K562 (cell line): ENCODE results near the gene ANKS1B. TPM values are rescaled to one million over a fixed set of nuclear protein-coding genes. Genes with fewer than 3 reads are reported as not detected.

ENCODE experiments used
- ATAC-seq: fragments of 200-7000 bp; cut with Tn5 transposase; 3 replicates; pipeline ENCODE4 v1.9.1; 2020; ENCODE audit warnings: moderate library complexity
- BruUV-seq: library from RNA; stranded (reverse); fragments of 400-500 nt; replicated peaks from 2 replicates; lab custom pipeline; 2021; lab: Mats Ljungman, UMichigan
- CTCF ChIA-PET: fragments of 300-600 bp; formaldehyde crosslinking; extraction: SDS; loops from one replicate; lab custom pipeline; 2021; ENCODE audit warnings: low intra/inter-chr PET ratio; lab: Yijun Ruan, JAX
- POLR2A ChIA-PET: fragments of 300-600, 350-650 bp; sonication (Branson Sonifier 250); formaldehyde crosslinking; extraction: SDS; loops from one replicate; lab custom pipeline; 2021; ENCODE audit warnings: antibody characterized with exemption, inconsistent platforms; lab: Yijun Ruan, JAX
- DNase-seq, 4 experiments: peaks; one replicate each; pipeline versions ENCODE4 v3.0.0 to v3.0.0-alpha.2; 2011 to 2018; ENCODE audit warnings: low spot score in 3 of 4, mixed read lengths in 3 of 4; ENCODE audit errors: extremely low read depth in 1 of 4
- FAIRE-seq: peaks from 2 replicates; lab custom pipeline; 2011; peaks lifted over from hg19 to GRCh38; lab: Jason Lieb, UNC
- H2AFZ ChIP-seq: 2 replicates; pipeline ENCODE4 v1.6.0; 2011; ENCODE audit warnings: low read depth, low read length, control low read depth, inconsistent platforms
- H3K27ac ChIP-seq: fragments of 200-600 bp; 3 replicates; pipeline ENCODE4 v1.8.0; 2011; ENCODE audit warnings: low read depth, mild to moderate bottlenecking, control low read depth, inconsistent platforms, low read length, moderate library complexity, mixed read lengths; ENCODE audit errors: extremely low read depth
- H3K27me3 ChIP-seq, 2 experiments: fragments of 300-600 bp in 1 of 2; 2 replicates in 1 of 2; 3 replicates in 1 of 2; pipeline versions ENCODE4 v1.6.0 to v1.8.0; 2011; ENCODE audit warnings: inconsistent platforms in 2 of 2, low read length in 2 of 2, mild to moderate bottlenecking in 1 of 2, mixed read lengths in 1 of 2, moderate library complexity in 1 of 2; ENCODE audit not compliant: control insufficient read depth in 2 of 2, insufficient read depth in 2 of 2
- H3K36me3 ChIP-seq: fragments of 300-600 bp; 3 replicates; pipeline ENCODE4 v1.8.0; 2011; ENCODE audit warnings: mild to moderate bottlenecking, low read length, inconsistent platforms; ENCODE audit not compliant: control insufficient read depth, insufficient read depth
- H3K4me1 ChIP-seq, 2 experiments: fragments of 200-600 bp in 1 of 2; replicated peaks in 1 of 2; 2 replicates in 1 of 2; 3 replicates in 1 of 2; pipeline versions ENCODE4 v1.5.1 to v1.8.0; 2011; ENCODE audit warnings: inconsistent platforms in 2 of 2, low read length in 2 of 2, mild to moderate bottlenecking in 1 of 2, mixed read lengths in 1 of 2, moderate library complexity in 1 of 2; ENCODE audit not compliant: control insufficient read depth in 2 of 2, insufficient read depth in 2 of 2
- H3K4me2 ChIP-seq: 2 replicates; pipeline ENCODE4 v1.6.1; 2011; ENCODE audit warnings: low read length, control low read depth, inconsistent platforms, mixed read lengths; ENCODE audit not compliant: insufficient read depth
- H3K4me3 ChIP-seq: fragments of 200-600 bp; sonication (generic), shearing (Covaris generic); 2 replicates; pipeline ENCODE4 v1.5.1; 2016; ENCODE audit warnings: control low read depth, inconsistent platforms
- H3K79me2 ChIP-seq: fragments of 200-600 bp; 3 replicates; pipeline ENCODE4 v1.8.0; 2011; ENCODE audit warnings: low read length, inconsistent platforms; ENCODE audit not compliant: control insufficient read depth, insufficient read depth
- H3K9ac ChIP-seq, 2 experiments: 2 replicates each; pipeline versions ENCODE4 v1.6.0 to v1.6.1; 2011; ENCODE audit warnings: low read depth in 2 of 2, low read length in 2 of 2, control low read depth in 1 of 2, inconsistent platforms in 1 of 2, mild to moderate bottlenecking in 1 of 2, mixed read lengths in 1 of 2; ENCODE audit not compliant: insufficient read depth in 1 of 2
- H3K9me1 ChIP-seq: one replicate; pipeline ENCODE4 v1.6.0; 2011; ENCODE audit warnings: inconsistent platforms, mild to moderate bottlenecking, low read length, moderate library complexity; ENCODE audit not compliant: control insufficient read depth, insufficient read depth
- H3K9me3 ChIP-seq: replicated peaks from 2 replicates; pipeline ENCODE4 v1.5.1; 2011; ENCODE audit warnings: low read depth, low read length, inconsistent platforms; ENCODE audit not compliant: control insufficient read depth, insufficient read depth
- H4K20me1 ChIP-seq: replicated peaks from 2 replicates; pipeline ENCODE4 v1.6.1; 2011; ENCODE audit warnings: low read length, inconsistent platforms, mixed read lengths; ENCODE audit not compliant: control insufficient read depth, insufficient read depth
- CBX8 ChIP-seq: fragments of 200-600 bp; sonication (generic); IDR thresholded peaks from 2 replicates; pipeline ENCODE4 v1.6.1; 2012; ENCODE audit warnings: borderline replicate concordance, mixed run types, low read depth, mild to moderate bottlenecking, moderate library complexity, mixed read lengths, low read length, control low read depth, inconsistent platforms; ENCODE audit not compliant: poor library complexity, severe bottlenecking; ENCODE audit errors: extremely low read depth
- HINFP ChIP-seq: fragments of 450-650 bp; conservative IDR thresholded peaks from 2 replicates; pipeline ENCODE4 v1.6.1; 2016; ENCODE audit warnings: missing genetic modification characterization, low read depth, mild to moderate bottlenecking, control low read depth, missing compliant biosample characterization
- RBM15 ChIP-seq: fragments of 200-400 bp; formaldehyde crosslinking; IDR thresholded peaks from 2 replicates; pipeline ENCODE4 v1.6.1; 2018; ENCODE audit warnings: mild to moderate bottlenecking, low read length, moderate library complexity; ENCODE audit not compliant: insufficient read depth
- RFX5 ChIP-seq: IDR thresholded peaks from 2 replicates; pipeline ENCODE4 v1.6.1; 2011; ENCODE audit warnings: low read depth, mild to moderate bottlenecking, improper control_type of control experiment, low read length
- TEAD2 ChIP-seq: fragments of 450-650 bp; IDR thresholded peaks from 2 replicates; pipeline ENCODE4 v1.6.1; 2016; ENCODE audit warnings: missing genetic modification characterization, control low read depth, missing compliant biosample characterization
- ZNF174 ChIP-seq: fragments of 250-450 bp; sonication (Bioruptor Pico); IDR thresholded peaks from 2 replicates; pipeline ENCODE4 v1.4.0; 2020; ENCODE audit warnings: mild to moderate bottlenecking
- WGBS: fragments of 100-300 bp; shearing (Covaris generic); methylation state at CpG from one replicate; pipeline ENCODE4 v1.1.6; 2016; ENCODE audit warnings: low coverage, mixed read lengths; ENCODE audit not compliant: insufficient coverage; ENCODE audit errors: missing lambda C conversion rate; 5-methylcytosine and 5-hydroxymethylcytosine counted together
- in situ Hi-C: fragments of 300-500 bp; cut with MboI; formaldehyde crosslinking; loops from 4 replicates; pipeline ENCODE4 v1.15.0; 2018; ENCODE audit warnings: inconsistent platforms, mixed read lengths
- intact Hi-C: fragments of 100-400 bp; cut with micrococcal nuclease; formaldehyde crosslinking; loops from 2 replicates; pipeline ENCODE4 v1.14.2; 2022
- polyA plus RNA-seq, 8 experiments: library from polyadenylated mRNA; depleted of rRNA in 4 of 8; stranded (reverse) in 5 of 8; unstranded in 3 of 8; fragments of >200 nt; fragmentation: Nextera tagmentation in 2 of 8; fragmentation: Illumina TruSeq in 1 of 8; extraction: Ambion mirVana in 2 of 8; extraction: Trizol in 1 of 8; gene quantifications; 2 replicates each; pipeline versions ENCODE4 v1.2.1 to v1.2.3, GENCODE V29; 2011 to 2014; ENCODE audit warnings: inconsistent platforms in 1 of 8, missing spikeins in 1 of 8
- total RNA-seq, 7 experiments: library from RNA; depleted of rRNA in 6 of 7; stranded (reverse); fragments of >200 nt in 6 of 7; fragmentation: Illumina TruSeq in 2 of 7; extraction: Trizol in 2 of 7; gene quantifications; 2 replicates each; pipeline versions ENCODE4 v1.2.1 to v1.2.3, GENCODE V29; 2011 to 2021; ENCODE audit warnings: low replicate concordance in 1 of 7

Gene ANKS1B
- total and polyA plus RNA-seq, 9 of the 15 experiments (the other 6 are each of a cell fraction or from before 2014, with no cell fraction given) = 0.04 to 0.47 (median 0.28) TPM; not detected in 4

- H3K9me3 ChIP-seq = no peaks in the 10 kb centered on the region
- POLR2A ChIA-PET = no interaction called here
- no peak overlapping the region for H3K9ac ChIP-seq
- no peak overlapping the region for H3K27ac ChIP-seq
- FAIRE-seq (no peak), ATAC-seq (no peak), DNase-seq (no peak)
- no peak overlapping the region for H3K4me3 ChIP-seq
- peak overlapping the region; percentile 72 for H3K4me2 ChIP-seq
- TF ChIP-seq TEAD2 (tag) = no peak
- TF ChIP-seq CBX8 = peak; percentile 45
- no peak for TF ChIP-seq ZNF174
- no peak for TF ChIP-seq RBM15
- no peak for TF ChIP-seq RFX5
- TF ChIP-seq HINFP (tag) = no peak
- H3K27me3 ChIP-seq = peaks cover 8 to 17% of the 10 kb centered on the region in 2 experiments; a peak in 3 of 5 replicates
- in situ Hi-C loops (no loop called here), intact Hi-C loops (no loop called here)
- CTCF ChIA-PET = no interaction called here
- H3K79me2 ChIP-seq = no peaks in the 10 kb centered on the region
- peaks cover 3 to 9% of the 10 kb centered on the region in 2 experiments; a peak in 3 of 5 replicates for H3K4me1 ChIP-seq
- H3K9me1 ChIP-seq = no peaks in the 10 kb centered on the region
- H4K20me1 ChIP-seq = no peaks in the 10 kb centered on the region; the same call in 1 of the 2 replicates
- 0 out of 2 replicates have a peak overlapping the region, but pooled peaks have one; percentile 64 for H2AFZ ChIP-seq
- no TSS peak for BruUV-seq
- 5% methylated on average over 3 of the region's 3 CpGs for WGBS
- H3K36me3 ChIP-seq = no peaks in the 10 kb centered on the region
These were observed 895 bp upstream of the ANKS1B start for GRCh38 chr12:99985631-99986030.
